NCI-H1930 (cell line): ENCODE data around the gene SLC9A9.
"Not testable (repeated sequence)": the region's sequence is repeated elsewhere in the genome, so short reads cannot be mapped to it uniquely, and the experiment has no call there.

ENCODE experiments used
- DNase-seq, 2 experiments: peaks; one replicate each; lab custom pipeline; 2025; lab: John Stamatoyannopoulos, UW

The SLC9A9 gene

DNA sequence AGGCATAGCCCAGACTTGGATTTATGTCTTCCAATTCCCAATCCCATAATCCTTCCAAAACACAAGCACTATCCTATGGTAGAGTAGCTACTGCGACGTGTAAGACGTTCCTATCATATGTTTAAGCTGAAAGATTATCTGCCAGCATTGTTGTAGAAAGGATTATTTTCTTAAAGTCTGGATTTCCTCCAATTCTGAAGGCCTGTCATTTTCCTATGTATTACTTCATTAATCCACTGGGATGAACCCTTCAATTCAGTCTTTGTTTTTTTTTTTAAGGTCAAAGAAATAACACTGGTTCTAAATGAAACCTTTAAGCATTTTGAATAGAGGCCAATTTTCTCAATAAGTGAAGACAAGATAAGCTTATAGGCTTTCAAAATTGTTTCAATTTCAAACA lies 289.0 kb downstream of the SLC9A9 start:
- no peak for DNase-seq

DNA sequence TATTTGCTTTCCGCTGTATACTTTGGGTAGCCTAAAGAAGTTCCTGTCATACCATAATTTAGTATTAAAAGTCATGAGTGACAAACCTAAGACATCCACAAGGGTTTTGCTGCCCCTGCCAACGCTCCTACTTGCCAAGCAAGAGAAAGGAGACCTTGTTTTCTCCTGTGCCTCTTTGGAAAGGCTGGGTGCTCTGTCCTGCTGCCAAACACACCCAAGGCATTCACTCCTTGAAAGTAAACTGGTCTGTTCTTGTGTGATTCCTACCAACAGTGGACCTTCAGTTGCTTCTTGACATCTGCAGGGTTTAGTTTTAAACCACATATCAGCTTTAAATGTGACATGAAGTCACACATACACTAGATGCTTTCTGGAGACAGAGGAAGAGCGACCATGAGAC lies 295.4 kb downstream of the SLC9A9 start:
- DNase-seq, result no peak

DNA sequence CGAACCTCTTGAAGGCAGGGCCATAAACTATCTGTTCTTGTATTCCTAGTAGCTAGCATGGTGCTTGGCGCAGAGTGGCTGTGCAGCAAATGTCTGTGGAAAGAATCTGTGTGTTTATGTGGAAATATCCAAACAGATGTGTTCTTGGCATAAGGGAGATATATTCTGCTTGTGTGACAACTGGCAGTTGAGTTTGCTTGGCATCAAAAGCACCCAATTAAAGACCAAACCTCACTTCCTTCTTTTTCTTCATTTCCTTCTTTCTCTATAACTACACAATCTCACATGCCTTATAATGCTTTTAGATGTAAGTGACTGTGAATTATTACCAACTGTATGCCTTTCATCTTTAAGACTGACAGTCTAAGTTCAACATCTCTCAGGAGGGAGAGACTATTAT lies 296.5 kb downstream of the SLC9A9 start:
- DNase-seq, result no peak

DNA sequence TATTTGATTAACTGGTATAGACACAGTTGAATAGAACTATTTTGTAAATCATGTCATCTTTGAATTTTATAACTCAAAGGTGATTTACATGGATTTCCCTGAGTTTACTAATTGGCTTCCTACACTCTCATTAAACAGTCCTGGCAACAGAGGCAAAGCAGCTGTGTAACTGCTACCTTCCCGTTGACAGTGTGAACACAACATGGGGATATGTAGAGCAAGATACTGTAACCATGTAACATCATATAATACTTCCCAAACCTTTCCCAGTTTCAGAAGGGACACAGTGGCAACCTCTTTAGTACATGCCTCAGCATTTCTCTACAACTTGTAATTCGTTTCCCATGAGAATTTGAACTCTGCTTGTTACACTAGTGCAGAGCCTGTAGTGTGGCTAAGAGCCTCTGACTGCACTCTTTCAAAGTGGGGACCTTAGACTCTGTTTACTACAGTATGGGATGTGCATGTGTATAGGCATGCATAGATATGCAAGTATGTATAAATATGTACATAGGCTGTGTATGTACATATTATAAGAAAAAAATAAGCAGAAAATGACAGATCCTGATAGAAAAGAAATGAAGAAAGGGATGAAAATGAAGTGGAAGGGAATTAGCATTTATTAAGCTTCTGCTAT lies 299.3 kb downstream of the SLC9A9 start:
- no peak for DNase-seq

DNA sequence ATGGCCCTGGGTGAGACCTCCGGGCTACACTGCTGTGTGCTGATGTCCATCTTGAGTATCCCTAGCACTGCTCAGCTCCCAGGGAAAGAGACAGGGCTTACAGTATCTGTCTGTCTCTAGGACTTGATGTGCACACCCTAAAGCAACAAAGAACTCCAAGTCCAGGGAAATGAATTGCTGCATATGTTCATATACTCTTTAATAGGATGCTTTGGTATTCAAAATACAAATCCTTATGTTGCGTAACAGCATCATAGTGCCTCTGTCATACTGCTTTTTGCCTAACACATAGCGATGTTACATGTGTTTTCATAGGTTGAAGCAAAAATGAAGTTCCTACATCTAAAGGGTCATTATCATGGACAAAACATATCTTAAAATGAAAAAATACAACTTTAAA lies 299.9 kb downstream of the SLC9A9 start:
- DNase-seq, result no peak

DNA sequence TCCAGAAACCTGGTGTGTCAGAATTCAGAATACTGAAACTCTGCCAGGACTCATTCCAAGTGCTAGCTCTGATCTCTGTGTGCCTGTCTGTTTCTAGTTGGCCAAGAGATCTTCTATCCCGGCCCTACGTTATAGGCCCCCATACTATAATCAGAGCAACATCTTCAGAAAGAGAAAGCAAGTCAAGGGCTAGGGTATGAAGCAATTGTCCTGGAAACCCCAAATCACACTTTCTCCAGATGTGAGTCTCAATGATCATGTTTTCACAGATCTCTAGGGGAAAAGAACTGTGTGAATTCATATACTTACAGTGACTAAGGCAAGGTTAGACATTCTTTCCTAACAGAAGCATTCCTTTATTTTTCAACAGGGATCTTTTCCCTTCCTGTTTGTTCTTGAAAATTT lies 309.7 kb downstream of the SLC9A9 start:
- DNase-seq, result no peak

DNA sequence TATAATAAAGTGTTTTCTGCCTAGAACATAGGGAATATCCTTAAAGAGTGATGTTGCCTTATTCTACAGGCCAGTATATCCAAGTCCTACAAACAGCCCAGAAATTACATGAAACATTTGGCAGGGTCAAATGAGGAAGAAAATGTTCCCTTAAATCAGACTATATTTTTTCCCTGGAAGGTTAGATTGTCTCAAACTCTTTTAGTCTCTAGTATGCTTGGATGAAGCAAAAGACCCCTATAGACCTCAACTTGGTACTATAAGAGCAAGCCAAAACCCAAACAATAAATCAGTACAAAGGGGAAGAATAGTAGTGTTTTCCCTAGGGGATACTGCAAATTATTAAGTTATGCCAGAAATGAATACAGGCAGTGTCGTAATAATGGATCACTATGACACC lies 310.2 kb downstream of the SLC9A9 start:
- DNase-seq, result no peak

DNA sequence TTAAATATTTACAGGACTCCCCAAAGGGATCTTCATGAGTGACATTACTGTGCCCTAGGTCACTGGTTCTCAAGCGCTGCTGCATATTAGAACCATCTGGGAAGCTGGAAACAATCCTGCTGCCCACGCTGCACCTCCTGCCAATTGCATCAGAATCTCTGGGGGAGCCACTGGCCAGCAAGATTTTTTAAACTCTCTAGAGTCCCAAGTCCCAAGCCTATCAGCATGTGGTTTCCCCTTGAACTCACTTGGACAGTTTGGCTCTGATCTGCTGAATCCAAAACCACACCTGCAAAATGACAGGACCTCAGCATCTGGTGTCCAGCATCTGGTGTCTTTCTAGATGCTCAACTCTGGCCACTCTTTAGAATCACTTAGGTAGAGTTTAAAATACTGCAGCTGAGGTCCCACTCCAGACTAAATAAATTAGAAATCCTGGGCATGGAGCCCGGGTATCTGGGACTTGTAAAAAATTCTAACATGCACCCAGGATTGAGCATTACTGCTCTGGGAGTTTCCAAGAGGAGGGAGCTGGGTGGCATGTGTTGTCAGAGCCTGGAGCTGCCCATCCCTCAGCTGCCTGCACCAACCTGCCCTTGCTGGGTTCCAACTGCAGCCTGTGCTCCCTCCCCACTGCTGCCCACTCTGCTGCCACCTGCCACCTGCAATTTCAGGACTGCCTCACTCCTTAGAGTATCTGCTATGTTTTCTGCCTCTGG lies 311.3 kb downstream of the SLC9A9 start:
- DNase-seq, result no peak

DNA sequence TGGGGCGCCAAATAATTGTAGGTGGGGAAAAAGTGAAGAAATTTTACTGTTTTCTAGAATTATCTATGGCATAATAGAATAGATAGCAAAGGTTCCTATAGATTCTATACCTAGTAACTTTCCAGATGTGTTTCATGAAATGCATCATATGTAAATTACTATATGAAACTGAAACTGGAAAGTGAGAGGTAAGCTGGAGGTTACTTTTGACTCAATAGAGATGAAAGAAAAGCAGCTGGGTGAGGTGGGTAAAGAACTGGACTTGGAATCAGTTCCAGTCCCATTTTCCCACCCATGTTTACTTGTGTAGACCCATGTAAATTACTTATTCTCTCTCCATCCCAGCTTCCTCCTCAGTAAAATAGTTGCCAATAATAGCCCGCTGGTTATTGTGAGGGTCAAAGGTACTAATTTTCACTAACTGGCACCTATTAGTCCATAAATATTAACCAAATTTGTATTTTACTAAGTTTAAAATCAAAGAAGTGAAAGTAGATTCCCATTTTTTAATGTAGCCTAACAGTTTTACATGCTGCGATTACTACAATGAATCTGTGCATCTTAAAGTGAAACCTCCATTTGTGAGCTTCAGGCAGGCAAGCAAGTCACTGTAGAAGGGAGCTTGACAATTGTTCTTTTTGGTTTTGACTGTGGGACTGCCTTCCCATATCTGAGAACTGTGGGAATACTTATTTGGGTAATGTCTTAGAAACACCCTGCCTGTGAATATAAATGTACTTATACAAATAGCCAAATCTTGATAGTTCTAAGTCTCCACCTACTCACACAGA lies 312.1 kb downstream of the SLC9A9 start:
- no peak for DNase-seq

DNA sequence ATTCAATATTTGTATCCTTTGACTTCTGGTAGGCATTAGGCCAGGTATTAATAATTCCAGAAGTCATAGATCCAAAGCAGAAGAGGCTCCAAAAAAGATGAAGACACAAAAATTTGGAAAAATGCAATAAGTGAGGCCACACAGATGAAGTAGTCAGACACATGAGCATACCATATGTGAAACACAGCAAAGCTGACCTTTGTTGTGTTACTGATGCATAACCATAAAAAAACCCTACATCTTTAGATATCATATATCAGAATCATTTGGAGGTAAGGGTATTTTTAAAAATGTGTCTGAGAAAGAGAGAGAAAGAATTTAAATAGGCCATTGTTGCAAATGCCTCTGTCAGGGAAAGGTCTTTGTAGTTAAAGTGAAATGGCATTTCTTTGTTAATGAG lies 314.9 kb downstream of the SLC9A9 start:
- no peak for DNase-seq

DNA sequence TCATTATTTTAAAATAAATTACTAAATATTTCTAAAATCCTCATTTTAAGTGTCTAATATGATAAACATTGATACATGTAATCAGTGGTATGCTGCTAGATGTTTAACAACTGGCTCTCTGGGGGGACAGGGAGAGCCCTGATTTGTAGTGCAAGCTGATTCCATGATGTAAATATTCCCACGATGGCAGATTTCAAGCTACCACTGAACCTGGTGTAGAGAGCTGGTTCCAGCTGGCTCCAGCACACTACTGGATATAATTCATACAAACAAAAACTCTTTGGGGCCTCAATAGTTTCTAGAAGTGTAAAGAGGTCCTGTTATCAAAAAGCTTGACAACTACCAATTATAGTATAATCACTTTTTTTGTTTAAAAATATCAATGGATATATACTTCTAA lies 316.2 kb downstream of the SLC9A9 start:
- no peak for DNase-seq

DNA sequence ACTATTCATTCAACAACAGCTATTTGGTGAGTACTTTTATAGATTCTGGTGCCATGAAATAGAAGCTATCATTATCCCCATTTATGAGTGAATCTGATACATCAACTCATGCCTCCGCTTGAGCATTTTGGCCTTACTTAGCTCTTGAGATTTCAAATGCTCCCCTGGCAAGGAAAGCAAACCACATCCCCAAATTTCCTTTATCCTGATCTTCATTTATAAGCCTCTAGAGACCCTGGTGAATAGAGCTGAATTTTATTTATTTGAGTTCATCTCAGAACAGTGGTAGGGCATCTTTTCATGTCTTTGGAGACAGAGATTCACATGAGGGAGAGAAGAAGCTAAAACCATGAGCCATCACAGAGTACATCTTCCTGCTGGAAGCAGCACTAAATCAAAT lies 317.2 kb downstream of the SLC9A9 start:
- DNase-seq, result no peak

DNA sequence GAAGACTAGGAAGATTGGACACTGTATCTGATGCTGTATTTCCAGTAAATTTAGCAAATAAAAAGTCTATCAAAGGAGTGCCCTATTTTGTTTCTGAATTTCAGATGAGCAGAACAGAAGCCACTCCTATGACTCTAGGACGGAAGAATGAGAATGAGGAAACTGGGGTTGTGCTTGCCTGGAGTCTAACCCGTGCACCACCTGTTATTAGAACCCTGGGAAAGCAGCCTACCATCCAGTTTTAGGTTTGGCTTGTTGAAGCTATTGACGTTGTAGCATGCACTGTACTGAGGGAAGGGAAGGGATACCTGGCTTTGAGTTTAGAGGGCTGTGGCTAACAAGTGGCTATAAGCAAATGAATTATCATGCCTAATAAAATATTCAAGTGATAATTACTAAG lies 318.5 kb downstream of the SLC9A9 start:
- no peak for DNase-seq

DNA sequence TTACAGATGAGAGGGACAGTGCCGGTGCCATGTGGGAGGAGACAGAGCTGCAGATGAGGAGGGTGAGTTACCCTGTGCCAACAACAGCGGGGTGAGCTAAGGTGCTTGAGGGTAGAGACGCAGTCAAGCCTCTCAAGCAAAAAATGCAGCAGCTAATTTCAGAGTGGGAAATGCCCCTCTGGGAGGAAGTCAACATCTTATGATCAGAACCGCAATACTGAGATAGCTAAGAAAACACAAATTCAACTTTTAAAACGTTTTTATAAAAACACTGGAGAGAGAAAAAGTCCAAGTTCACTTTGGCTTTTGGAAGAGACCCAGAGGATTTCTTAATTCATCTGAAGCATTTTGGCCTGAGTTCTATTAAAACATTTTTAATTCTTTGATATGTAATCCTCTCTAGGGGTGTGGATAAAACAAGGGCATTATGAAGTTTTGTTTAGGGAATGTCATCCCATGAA lies 319.2 kb downstream of the SLC9A9 start:
- DNase-seq, result no peak

DNA sequence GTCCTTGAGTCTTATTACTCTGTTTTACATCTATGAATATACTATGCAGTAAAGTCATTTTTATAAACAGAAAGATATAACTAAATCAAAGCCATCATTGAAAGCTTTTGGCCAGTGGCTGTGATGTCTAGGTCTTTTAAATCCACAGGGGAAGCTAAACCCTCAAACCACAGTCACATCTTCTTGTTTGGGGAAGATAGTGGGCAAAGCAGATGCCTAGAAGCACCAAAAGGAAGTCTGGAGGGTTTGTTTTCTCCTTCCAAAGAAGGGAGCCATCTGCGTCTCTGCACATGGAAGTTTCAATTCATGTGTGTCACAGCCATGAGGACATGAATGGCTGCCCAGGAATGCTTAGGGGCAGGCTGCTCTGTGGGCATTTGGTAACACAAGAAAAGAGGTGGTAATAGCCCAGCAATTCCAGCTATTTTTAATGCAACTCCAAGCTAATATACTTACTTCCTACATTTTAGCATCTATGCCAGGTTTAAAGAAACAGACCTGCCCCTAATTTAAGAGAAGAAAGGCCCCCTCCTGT lies 322.2 kb downstream of the SLC9A9 start:
- DNase-seq, result no peak

DNA sequence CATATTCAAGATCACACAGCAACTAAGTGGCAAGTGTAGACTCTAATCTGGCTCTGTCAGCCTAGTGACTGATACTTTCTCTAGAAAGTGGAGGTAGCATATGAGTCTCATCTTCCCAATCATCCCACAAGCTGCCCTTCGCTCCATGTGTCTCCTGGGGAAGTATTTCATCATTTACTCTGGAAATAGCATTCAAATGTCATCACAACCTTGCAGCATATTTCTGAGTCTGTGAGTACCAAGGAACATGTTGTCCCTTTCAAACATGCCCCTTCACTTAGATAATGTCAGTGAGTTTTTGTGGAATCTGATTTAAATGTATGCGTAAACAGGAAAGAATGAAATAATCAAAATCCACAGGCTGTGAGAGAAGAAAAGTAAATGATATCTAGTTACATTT lies 322.9 kb downstream of the SLC9A9 start:
- no peak for DNase-seq

DNA sequence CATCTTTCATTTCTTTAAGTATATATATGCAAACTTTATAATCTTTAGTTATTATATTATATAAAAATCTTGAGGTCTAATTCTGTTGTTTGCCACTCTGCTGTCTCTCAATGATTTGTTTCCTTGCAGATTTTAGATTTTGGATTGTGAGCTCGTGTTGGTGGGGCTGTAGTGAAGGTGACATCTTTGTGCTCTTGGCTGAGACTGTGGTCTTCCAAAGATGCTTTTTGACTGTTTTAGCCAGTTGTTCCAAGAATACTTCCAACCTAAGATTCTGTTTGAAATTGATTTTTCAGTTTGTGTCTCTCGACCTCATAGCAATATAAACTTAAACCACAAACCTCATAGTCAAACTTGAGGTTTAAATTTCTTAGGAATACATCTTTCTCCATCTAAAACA lies 326.5 kb downstream of the SLC9A9 start:
- DNase-seq, result no peak

DNA sequence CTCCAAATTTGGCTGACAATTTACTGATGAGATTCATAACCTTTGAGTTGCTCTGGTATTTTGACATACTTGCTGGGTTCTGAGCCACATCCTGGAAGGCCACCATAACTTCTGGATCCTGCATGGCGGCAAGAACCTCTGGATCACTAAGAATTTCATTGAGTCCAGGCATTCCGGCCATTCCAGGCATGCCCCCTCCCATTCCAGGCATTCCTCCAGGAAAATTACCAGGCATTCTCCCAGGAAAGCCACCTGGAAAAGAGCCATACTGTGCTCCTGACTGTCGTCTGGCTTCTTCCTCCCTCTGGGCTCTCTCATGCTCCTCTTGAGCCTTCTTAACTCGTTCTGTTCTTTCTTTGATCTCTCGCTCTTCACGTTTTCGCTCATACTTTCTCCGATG lies 331.1 kb downstream of the SLC9A9 start:
- DNase-seq, result not testable (repeated sequence)

DNA sequence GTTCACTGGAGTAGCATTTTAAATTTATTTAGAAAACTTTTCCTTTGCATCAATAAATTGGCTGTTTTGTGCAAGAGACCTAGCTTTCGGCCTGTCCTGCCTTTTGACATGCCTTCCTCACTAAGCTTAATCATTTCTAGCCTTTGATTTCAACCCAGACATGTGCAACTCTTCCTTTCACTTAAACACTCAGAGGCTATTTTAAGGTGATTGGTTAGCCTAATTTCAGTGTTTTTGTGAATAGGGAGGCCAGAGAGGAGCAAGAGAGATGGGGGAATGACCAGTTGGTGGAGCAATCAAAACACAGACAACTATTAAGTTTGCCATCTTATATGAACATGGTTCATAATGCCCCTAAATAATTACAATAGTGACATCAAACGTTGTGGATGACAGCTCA lies 333.4 kb downstream of the SLC9A9 start:
- DNase-seq, result no peak

DNA sequence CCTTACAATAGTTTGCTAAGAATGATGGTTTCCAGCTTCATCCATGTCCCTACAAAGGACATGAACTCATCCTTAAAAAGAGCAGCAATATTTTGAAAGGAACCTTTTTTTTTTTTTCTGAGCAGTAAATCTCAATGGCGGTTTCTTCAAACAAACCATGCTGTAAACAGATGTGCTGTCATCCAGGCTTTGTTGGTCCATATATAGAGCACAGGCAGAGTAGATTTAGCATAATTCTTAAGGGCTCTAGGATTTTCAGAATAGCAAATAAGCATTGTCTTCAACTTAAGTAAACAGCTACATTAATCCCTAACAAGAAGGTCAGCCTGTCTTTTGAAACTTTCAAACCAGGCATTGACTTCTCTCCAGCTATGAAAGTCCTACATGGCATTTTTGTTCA lies 334.2 kb downstream of the SLC9A9 start:
- DNase-seq, result no peak

DNA sequence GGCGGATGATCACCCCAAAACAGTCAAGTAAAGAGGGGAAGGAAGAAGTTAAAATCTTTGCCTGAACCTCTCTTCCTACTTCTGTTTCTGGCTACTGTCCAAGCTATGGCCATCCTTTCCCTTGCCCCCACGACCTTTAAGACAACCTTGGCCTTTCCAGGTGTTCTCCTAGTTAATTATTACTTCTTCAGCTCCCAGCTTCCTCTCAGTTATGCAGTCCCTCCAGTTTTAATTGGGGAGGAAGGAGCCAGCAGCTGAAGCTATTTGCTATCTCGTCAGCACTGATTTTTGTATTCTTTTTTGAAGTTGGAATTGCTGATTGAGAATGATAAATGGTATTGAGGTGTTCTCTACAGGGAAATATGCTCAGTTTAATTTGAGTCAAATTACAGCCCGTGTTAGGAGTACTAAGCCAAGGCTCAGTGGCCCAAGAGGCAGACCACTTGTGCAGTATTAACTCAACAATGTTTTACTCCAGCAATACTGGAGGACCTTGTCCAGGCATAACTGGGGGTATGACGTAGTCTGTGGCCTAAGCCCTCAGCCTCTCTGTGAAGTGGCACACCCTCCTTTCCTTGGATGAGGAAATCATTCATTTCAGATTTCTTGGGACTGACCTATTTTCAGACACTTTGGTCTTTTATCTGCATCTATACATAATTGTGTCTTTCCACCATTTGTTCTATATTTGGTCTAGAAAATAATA lies 336.9 kb downstream of the SLC9A9 start:
- no peak for DNase-seq

DNA sequence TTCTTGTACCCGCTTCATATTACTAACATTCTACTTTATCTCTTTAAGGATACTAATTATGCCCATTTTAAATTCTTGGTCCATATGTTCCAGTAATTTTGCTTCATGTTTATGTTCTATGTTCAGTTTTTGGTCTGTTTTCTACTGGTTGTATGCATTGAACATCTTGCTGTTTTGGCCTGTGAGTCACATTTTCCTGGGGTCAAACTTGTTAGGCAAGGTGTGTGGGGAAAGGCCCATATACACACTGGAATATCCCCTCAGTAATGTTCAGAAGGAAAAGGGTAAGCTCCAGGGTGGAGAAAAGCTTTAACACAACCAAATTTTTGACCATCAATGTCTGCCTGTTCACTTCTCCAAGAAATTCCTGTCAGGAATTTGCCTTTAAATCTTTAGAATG lies 337.7 kb downstream of the SLC9A9 start:
- no peak for DNase-seq
